ENCODE results near the gene PRDM15.

PRDM15 gene

GRCh38 chr21:41821756-41822431, 57.2 kb downstream of the PRDM15 start:
- peaks cover 18% of the 10 kb centered on the region for H3K36me3 ChIP-seq (ENCODE audit: control insufficient read depth, insufficient read depth, low read length)
- H3K27ac ChIP-seq (ENCODE audit: low read depth, low read length, severe bottlenecking) = no peak overlapping the region
- no peak overlapping the region for H3K4me3 ChIP-seq (ENCODE audit: extremely low read depth, insufficient read depth, low read length, poor library complexity, severe bottlenecking)
- WGBS, 2 experiments (ENCODE audit: insufficient coverage in 2 of 2) = 90 to 93% methylated on average over 32 of the region's 32 CpGs
- no peaks in the 10 kb centered on the region for H3K9me3 ChIP-seq (ENCODE audit: control insufficient read depth, low read length)
- no peaks in the 10 kb centered on the region for H3K4me1 ChIP-seq (ENCODE audit: control insufficient read depth, insufficient read depth, low read length, poor library complexity, severe bottlenecking)

DNA sequence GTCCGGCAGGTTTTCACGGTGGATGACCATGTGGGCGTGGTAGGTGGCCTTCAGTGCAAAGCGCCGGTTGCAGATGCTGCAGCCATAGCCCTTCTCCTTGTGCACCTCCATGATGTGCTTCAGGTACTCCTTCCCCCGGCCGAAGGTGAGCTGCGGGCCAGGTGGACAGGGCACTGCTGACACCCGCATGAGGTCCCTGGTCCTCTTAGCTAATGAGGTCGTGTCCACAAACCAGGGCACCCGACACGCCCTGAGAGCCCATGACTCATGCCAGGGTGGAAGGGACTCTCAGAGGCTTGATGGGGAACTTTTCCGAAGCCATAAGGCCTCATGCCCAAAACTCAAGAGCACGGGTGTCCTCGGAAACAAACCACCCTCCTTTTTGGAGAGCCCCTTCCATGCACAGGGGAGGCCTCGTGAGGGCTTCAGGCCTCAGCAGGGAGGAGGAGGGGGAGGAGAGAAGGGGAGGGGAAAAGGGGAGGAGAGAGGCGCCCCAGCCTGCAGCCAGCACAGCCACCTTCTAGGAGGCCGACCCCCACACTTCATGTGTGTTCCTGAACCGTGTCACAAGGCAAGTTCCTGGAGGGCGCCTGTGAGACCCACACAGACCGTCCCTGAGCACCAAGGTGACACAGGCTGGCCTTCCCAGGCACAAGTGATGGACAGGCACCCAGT, 57.9 kb downstream of the PRDM15 start:
- H3K27ac ChIP-seq (ENCODE audit: low read depth, low read length, severe bottlenecking) = no peak overlapping the region
- no peak overlapping the region for H3K4me3 ChIP-seq (ENCODE audit: extremely low read depth, insufficient read depth, low read length, poor library complexity, severe bottlenecking)
- H3K4me1 ChIP-seq (ENCODE audit: control insufficient read depth, insufficient read depth, low read length, poor library complexity, severe bottlenecking) = no peaks in the 10 kb centered on the region
- 95 to 98% methylated on average over 17 of the region's 21 CpGs for WGBS, 2 experiments (ENCODE audit: insufficient coverage in 2 of 2)
- no peaks in the 10 kb centered on the region for H3K9me3 ChIP-seq (ENCODE audit: control insufficient read depth, low read length)
- H3K36me3 ChIP-seq (ENCODE audit: control insufficient read depth, insufficient read depth, low read length) = peaks cover 13% of the 10 kb centered on the region

- no peaks in the 10 kb centered on the region for H3K4me1 ChIP-seq (ENCODE audit: control insufficient read depth, insufficient read depth, low read length, poor library complexity, severe bottlenecking)
- H3K9me3 ChIP-seq (ENCODE audit: control insufficient read depth, low read length) = no peaks in the 10 kb centered on the region
- H3K27ac ChIP-seq (ENCODE audit: low read depth, low read length, severe bottlenecking) = no peak overlapping the region
- WGBS, 2 experiments (ENCODE audit: insufficient coverage in 2 of 2) = 94 to 97% methylated on average over 17 to 18 of the region's 19 CpGs
- H3K4me3 ChIP-seq (ENCODE audit: extremely low read depth, insufficient read depth, low read length, poor library complexity, severe bottlenecking) = no peak overlapping the region
- peaks cover 13% of the 10 kb centered on the region for H3K36me3 ChIP-seq (ENCODE audit: control insufficient read depth, insufficient read depth, low read length)
Measured at GRCh38 chr21:41820384-41821080, 58.6 kb downstream of the PRDM15 start.

- H3K9me3 ChIP-seq (ENCODE audit: control insufficient read depth, low read length) = no peaks in the 10 kb centered on the region
- H3K27ac ChIP-seq (ENCODE audit: low read depth, low read length, severe bottlenecking) = no peak overlapping the region
- no peak overlapping the region for H3K4me3 ChIP-seq (ENCODE audit: extremely low read depth, insufficient read depth, low read length, poor library complexity, severe bottlenecking)
- H3K4me1 ChIP-seq (ENCODE audit: control insufficient read depth, insufficient read depth, low read length, poor library complexity, severe bottlenecking) = no peaks in the 10 kb centered on the region
- WGBS, 2 experiments (ENCODE audit: insufficient coverage in 2 of 2) = 96 to 97% methylated on average over 17 of the region's 19 CpGs
- H3K36me3 ChIP-seq (ENCODE audit: control insufficient read depth, insufficient read depth, low read length) = peaks cover 15% of the 10 kb centered on the region
Measured at GRCh38 chr21:41819856-41820281, 59.3 kb downstream of the PRDM15 start.

GRCh38 chr21:41819236-41819855, 59.8 kb downstream of the PRDM15 start:
- Histone ChIP-seq H3K9me3 (ENCODE audit: control insufficient read depth, low read length) (no peaks in the 10 kb centered on the region), H3K27ac (ENCODE audit: low read depth, low read length, severe bottlenecking) (no peak overlapping the region), H3K36me3 (ENCODE audit: control insufficient read depth, insufficient read depth, low read length) (peaks cover 17% of the 10 kb centered on the region), H3K4me1 (ENCODE audit: control insufficient read depth, insufficient read depth, low read length, poor library complexity, severe bottlenecking) (no peaks in the 10 kb centered on the region), H3K4me3 (ENCODE audit: extremely low read depth, insufficient read depth, low read length, poor library complexity, severe bottlenecking) (no peak overlapping the region)
- 93 to 94% methylated on average over 18 to 24 of the region's 26 CpGs for WGBS, 2 experiments (ENCODE audit: insufficient coverage in 2 of 2)

- WGBS, 2 experiments (ENCODE audit: insufficient coverage in 2 of 2) = 92 to 97% methylated on average over 18 to 20 of the region's 24 CpGs
- no peaks in the 10 kb centered on the region for H3K9me3 ChIP-seq (ENCODE audit: control insufficient read depth, low read length)
- H3K4me3 ChIP-seq (ENCODE audit: extremely low read depth, insufficient read depth, low read length, poor library complexity, severe bottlenecking) = no peak overlapping the region
- peaks cover 9% of the 10 kb centered on the region for H3K36me3 ChIP-seq (ENCODE audit: control insufficient read depth, insufficient read depth, low read length)
- H3K4me1 ChIP-seq (ENCODE audit: control insufficient read depth, insufficient read depth, low read length, poor library complexity, severe bottlenecking) = no peaks in the 10 kb centered on the region
- no peak overlapping the region for H3K27ac ChIP-seq (ENCODE audit: low read depth, low read length, severe bottlenecking)
Measured at GRCh38 chr21:41817877-41818855, 61.0 kb downstream of the PRDM15 start.

DNA sequence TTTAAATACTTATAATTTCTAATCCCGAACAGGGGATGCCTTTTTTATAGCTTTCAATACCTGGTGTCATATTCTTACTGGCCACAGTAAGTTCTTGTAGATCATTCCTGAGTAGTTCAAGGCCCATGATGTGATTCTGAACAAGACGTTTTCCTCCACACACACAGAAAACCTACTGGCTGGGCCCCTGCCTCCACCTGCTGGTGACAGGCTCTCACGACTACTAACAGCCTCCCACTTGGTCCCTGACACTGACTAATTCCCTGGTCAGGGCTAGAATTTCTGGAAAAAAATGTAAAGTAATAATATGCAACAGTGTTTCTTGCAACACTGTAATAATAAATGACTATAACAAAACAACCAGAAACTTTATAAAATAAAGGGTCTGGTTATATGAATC, 61.9 kb downstream of the PRDM15 start:
- H3K4me3 ChIP-seq (ENCODE audit: extremely low read depth, insufficient read depth, low read length, poor library complexity, severe bottlenecking) = no peak overlapping the region
- no peaks in the 10 kb centered on the region for H3K4me1 ChIP-seq (ENCODE audit: control insufficient read depth, insufficient read depth, low read length, poor library complexity, severe bottlenecking)
- peaks cover 15% of the 10 kb centered on the region for H3K36me3 ChIP-seq (ENCODE audit: control insufficient read depth, insufficient read depth, low read length)
- no peaks in the 10 kb centered on the region for H3K9me3 ChIP-seq (ENCODE audit: control insufficient read depth, low read length)
- no peak overlapping the region for H3K27ac ChIP-seq (ENCODE audit: low read depth, low read length, severe bottlenecking)
- no CpG with 5 or more reads among the region's 3 CpGs for WGBS, 2 experiments (ENCODE audit: insufficient coverage in 2 of 2)

GRCh38 chr21:41816583-41817165, 62.5 kb downstream of the PRDM15 start:
- Histone ChIP-seq H3K27ac (ENCODE audit: low read depth, low read length, severe bottlenecking) (no peak overlapping the region), H3K36me3 (ENCODE audit: control insufficient read depth, insufficient read depth, low read length) (peaks cover 15% of the 10 kb centered on the region), H3K4me1 (ENCODE audit: control insufficient read depth, insufficient read depth, low read length, poor library complexity, severe bottlenecking) (no peaks in the 10 kb centered on the region), H3K9me3 (ENCODE audit: control insufficient read depth, low read length) (no peaks in the 10 kb centered on the region), H3K4me3 (ENCODE audit: extremely low read depth, insufficient read depth, low read length, poor library complexity, severe bottlenecking) (no peak overlapping the region)
- whole genome bisulfite sequencing, 2 experiments (ENCODE audit: insufficient coverage in 2 of 2) = 47 to 49% methylated on average over 10 to 12 of the region's 12 CpGs

GRCh38 chr21:41815652-41816582, 63.2 kb downstream of the PRDM15 start:
- H3K9me3 ChIP-seq (ENCODE audit: control insufficient read depth, low read length) = no peaks in the 10 kb centered on the region
- WGBS, 2 experiments (ENCODE audit: insufficient coverage in 2 of 2) = 94 to 95% methylated on average over 41 to 45 of the region's 50 CpGs
- no peaks in the 10 kb centered on the region for H3K4me1 ChIP-seq (ENCODE audit: control insufficient read depth, insufficient read depth, low read length, poor library complexity, severe bottlenecking)
- no peak overlapping the region for H3K4me3 ChIP-seq (ENCODE audit: extremely low read depth, insufficient read depth, low read length, poor library complexity, severe bottlenecking)
- H3K27ac ChIP-seq (ENCODE audit: low read depth, low read length, severe bottlenecking) = no peak overlapping the region
- peaks cover 20% of the 10 kb centered on the region for H3K36me3 ChIP-seq (ENCODE audit: control insufficient read depth, insufficient read depth, low read length)

Data from mesodermal cell (in vitro differentiated cells).